GM18858 (cell line): ENCODE data around the gene SPRED3.
"Not testable (repeated sequence)": the region's sequence is repeated elsewhere in the genome, so short reads cannot be mapped to it uniquely, and the experiment has no call there.

Source experiments
- ATAC-seq: cut with Tn5 transposase; IDR thresholded peaks from one replicate; pipeline ENCODE4 v1.9.1; 2021; ENCODE audit not compliant: unreplicated experiment

Gene SPRED3

GRCh38 chr19:38389957-38390924 lies 1.7 kb downstream of the SPRED3 start:
- ATAC-seq: no peak

- no peak for ATAC-seq
Measured at GRCh38 chr19:38391911-38392464, 3.5 kb downstream of the SPRED3 start.

- ATAC-seq: no peak
Measured at GRCh38 chr19:38392707-38393308, 4.3 kb downstream of the SPRED3 start.

GRCh38 chr19:38394488-38394887 lies 6.0 kb downstream of the SPRED3 start:
- no peak for ATAC-seq

- no peak for ATAC-seq
Measured at GRCh38 chr19:38395381-38396114, 7.1 kb downstream of the SPRED3 start.

- no peak for ATAC-seq
Measured at GRCh38 chr19:38399081-38399480, 10.6 kb downstream of the SPRED3 start.

- no peak for ATAC-seq
Measured at GRCh38 chr19:38399537-38399936, 11.0 kb downstream of the SPRED3 start.

GRCh38 chr19:38400361-38400760 lies 11.9 kb downstream of the SPRED3 start:
- no peak for ATAC-seq

- no peak for ATAC-seq
Measured at GRCh38 chr19:38401148-38401547, 12.7 kb downstream of the SPRED3 start.

- ATAC-seq: no peak
Measured at GRCh38 chr19:38402623-38402966, 14.1 kb downstream of the SPRED3 start.

- ATAC-seq: peak; percentile 73
Measured at GRCh38 chr19:38402967-38403674, 14.6 kb downstream of the SPRED3 start, which contains the start of gene FAM98C. Gene FAM98C (plus strand): TSS chr19:38403093. CDS start chr19:38403154, 61 bp downstream.

GRCh38 chr19:38404858-38405257 lies 16.4 kb downstream of the SPRED3 start:
- no peak for ATAC-seq

GRCh38 chr19:38405276-38405675 lies 16.8 kb downstream of the SPRED3 start:
- no peak for ATAC-seq

- no peak for ATAC-seq
Measured at GRCh38 chr19:38409631-38410133, 21.2 kb downstream of the SPRED3 start.

GRCh38 chr19:38410407-38410806 lies 21.9 kb downstream of the SPRED3 start:
- ATAC-seq: not testable (repeated sequence)

- ATAC-seq: no peak
Measured at GRCh38 chr19:38411041-38411712, 22.7 kb downstream of the SPRED3 start.

GRCh38 chr19:38411898-38412297 lies 23.4 kb downstream of the SPRED3 start:
- ATAC-seq: not testable (repeated sequence)

GRCh38 chr19:38412491-38412890 lies 24.0 kb downstream of the SPRED3 start:
- no peak for ATAC-seq

GRCh38 chr19:38412961-38413360 lies 24.5 kb downstream of the SPRED3 start:
- ATAC-seq: no peak

- ATAC-seq: no peak
Measured at GRCh38 chr19:38413416-38413815, 24.9 kb downstream of the SPRED3 start.
